Activated T-cell treated with anti-CD3 and anti-CD28 coated beads, Interleukin-2, amount 50 U/mL, for 48 hours (primary cell): Measurements from ENCODE around the gene EHD2.
"Not testable (repeated sequence)": the region's sequence is repeated elsewhere in the genome, so short reads cannot be mapped to it uniquely, and the experiment has no call there.

Experiments
- DNase-seq, 2 experiments: peaks; one replicate each; pipeline ENCODE4 v3.0.0-alpha.2; 2020

EHD2 gene, protein sequence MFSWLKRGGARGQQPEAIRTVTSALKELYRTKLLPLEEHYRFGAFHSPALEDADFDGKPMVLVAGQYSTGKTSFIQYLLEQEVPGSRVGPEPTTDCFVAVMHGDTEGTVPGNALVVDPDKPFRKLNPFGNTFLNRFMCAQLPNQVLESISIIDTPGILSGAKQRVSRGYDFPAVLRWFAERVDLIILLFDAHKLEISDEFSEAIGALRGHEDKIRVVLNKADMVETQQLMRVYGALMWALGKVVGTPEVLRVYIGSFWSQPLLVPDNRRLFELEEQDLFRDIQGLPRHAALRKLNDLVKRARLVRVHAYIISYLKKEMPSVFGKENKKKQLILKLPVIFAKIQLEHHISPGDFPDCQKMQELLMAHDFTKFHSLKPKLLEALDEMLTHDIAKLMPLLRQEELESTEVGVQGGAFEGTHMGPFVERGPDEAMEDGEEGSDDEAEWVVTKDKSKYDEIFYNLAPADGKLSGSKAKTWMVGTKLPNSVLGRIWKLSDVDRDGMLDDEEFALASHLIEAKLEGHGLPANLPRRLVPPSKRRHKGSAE

GRCh38 chr19:47713046-47714021, at the start of gene EHD2:
EHD2 (plus strand) TSS chr19:47713422; CDS start chr19:47716613, 3,191 bp downstream.
- peak; percentile 72 to 75 for DNase-seq

GRCh38 chr19:47663435-47663910, 49.7 kb upstream of the EHD2 start:
- DNase-seq, result no peak

DNA sequence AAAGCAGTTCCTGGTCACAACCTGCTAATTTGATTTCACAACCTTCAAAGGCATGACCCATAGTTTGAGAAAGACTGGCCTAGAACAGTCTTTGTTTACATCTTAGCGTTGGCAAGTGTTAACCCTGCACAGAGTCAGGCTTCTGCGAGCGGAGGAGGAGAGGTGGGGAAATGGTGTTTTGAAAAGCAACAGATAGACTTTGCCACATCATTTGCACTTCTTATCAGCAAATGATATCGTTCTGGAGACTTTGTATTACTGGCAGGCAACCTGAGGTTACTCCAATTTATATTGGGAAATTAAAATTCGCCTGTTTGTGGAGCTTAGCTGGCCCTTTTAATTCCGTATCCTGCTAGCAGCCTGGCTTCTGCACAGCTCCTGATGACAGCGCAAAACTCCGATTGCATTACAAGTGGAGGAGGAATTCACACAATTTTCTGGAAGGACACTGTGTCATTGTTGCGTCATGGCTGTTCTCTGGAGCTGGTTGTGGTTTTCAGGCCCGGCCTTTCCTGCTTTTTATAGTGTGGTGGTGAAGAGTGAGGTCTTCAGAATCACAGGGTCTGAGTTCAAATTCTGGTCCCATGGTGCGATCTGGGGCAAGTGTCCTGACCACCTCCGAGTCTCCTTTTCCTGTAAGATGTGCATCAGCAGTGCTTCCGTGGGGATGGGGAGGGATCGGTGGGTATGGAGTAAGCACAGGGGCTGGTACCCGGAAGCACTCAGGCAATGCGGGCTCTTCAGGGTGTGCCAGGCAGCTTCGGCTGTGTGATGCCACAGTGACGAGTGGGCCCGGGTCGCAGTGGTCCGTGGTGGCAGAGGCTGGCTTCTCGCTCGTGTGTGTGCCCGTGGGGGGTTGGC, 49.1 kb upstream of the EHD2 start:
- DNase-seq, result no peak

DNA sequence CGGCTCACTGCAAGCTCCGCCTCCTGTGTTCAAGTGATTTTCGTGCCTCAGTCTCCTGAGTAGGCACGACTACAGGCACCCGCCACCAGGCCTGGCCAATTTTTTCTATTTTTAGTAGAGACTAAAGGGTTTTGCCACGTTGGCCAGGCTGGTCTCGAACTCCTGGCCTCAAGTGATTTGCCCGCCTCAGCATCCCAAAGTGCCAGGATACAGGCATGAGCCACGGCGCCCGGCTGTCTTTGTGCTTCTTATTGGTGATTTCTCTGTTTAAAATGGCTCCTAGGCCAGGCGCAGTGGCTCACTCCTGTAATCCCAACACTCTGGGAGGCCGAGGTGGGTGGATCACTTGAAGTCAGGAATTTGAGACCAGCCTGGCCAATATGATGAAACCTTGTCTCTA, 44.7 kb upstream of the EHD2 start:
- not testable (repeated sequence) for DNase-seq

GRCh38 chr19:47670736-47671135, 42.5 kb upstream of the EHD2 start:
- DNase-seq, result no peak

- DNase-seq, result no peak
Observed at GRCh38 chr19:47671499-47671898, 41.7 kb upstream of the EHD2 start.

DNA sequence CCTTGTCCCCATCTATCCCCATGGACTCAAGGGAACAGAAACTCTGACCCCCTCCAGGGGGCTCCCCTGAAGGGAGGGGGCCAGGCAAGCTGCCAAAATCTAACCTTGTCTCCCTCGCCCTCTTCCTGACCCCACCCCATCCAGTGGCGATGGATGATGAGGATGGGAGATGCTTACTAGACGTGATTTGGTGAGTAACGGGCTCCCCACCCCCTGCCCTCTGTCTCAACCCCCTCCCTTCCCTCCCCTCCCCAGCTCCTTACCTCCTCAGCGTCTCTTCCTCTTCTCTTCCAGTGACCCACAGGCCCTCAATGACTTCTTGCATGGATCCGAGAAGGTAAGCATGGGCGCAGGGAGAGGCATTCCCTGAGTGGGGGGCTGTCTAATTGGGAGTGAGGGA, 39.8 kb upstream of the EHD2 start:
- DNase-seq, result no peak

DNA sequence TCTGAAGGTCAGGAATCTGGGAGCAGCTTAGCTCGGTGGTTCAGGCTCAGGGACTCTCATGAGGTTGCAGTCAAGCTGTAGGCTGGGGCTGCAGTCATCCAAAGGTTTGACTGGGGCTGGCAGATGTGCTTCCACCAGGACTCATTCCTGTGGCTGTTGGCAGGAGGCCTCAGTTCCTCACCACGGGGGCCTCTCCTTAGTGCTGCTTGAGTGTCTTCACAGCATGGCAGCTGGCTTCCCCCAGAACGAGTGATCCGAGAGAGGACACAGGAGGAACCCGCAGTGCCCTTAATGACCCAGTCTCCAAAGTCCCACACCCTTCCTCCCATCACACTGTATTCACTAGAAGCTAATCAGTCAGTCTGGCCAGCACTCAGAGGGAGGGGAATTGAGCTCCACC, 38.7 kb upstream of the EHD2 start:
- DNase-seq, result no peak

- DNase-seq, result no peak
Observed at GRCh38 chr19:47675271-47675670, 38.0 kb upstream of the EHD2 start.

DNA sequence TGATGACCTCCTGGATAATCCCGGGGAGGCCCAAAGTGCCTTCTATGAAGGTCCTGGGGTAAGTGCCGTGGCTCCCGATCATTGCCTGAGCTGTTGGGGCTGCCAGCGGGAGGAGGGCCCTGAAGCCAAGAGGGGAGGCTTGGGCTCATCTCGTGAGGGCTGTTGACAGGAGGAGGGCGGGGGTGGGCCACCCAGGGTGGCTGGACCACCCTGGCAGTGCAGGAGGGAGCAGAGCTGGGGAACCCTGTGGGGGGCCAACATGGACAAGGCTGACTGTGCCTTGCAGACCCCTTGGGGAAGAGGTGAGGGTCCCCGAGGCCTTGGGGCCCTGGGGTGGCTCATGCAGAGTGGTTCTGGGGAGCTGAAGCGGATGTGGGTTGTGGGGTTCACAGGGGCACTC, 37.4 kb upstream of the EHD2 start:
- DNase-seq, result no peak

DNA sequence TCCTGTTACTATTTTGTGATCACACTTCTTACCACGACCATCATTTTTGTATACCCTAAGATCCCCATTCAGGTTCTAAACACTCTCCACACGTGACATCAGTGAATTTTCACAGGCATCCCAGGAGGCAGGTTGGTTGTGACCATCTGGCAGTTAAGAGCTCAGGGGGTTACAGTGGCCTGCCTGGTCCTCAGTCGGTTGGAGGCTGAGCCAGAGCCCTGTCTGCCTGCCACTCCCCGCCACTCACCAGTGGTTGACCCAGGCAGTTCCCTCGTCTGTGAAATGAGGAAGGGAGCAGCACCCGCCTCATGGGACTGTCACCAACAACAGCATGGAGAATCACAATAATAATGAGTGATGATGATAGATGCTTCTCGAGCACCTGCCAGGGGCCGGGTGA, 36.4 kb upstream of the EHD2 start:
- no peak for DNase-seq

DNA sequence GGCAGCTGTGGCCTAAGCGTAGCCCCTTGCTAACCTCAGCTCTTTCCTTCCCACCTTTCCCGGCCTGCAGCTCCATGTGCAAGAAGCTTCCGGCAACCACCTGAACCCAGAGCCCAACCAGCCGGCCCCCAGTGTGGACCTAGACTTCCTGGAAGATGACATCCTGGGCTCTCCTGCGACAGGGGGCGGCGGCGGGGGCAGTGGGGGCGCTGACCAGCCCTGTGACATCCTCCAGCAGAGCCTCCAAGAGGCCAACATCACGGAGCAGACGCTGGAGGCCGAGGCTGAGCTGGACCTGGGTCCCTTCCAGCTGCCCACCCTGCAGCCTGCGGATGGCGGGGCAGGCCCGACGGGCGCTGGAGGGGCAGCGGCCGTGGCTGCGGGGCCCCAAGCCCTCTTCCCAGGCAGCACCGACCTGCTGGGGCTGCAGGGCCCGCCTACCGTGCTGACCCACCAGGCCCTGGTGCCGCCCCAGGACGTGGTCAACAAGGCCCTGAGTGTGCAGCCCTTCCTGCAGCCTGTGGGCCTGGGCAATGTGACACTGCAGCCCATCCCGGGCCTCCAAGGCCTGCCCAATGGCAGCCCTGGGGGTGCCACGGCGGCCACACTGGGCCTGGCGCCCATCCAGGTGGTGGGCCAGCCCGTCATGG, 33.8 kb upstream of the EHD2 start:
- DNase-seq, result no peak

- no peak for DNase-seq
Observed at GRCh38 chr19:47679922-47680857, 33.0 kb upstream of the EHD2 start.

- no peak for DNase-seq
Observed at GRCh38 chr19:47680858-47681332, 32.3 kb upstream of the EHD2 start.

DNA sequence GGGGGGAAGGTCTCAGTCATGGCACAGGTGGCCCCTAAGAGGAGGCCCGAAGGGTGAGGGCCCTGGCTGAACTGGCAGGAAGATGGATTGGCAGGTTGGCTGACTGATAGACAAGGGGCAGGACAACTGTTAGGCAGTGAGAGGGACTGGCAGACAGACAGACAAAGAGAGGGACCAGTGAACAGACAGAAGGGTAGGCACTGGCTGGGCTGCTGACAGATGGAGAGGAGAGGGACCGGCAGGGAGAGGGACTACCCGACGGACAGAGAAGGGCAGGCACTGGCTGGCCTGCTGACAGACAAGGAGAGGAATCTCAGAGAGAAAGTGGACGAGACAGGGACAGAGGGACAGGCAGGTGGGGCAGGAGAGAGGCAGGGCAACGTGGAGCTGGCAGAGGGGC, 31.8 kb upstream of the EHD2 start:
- no peak for DNase-seq

DNA sequence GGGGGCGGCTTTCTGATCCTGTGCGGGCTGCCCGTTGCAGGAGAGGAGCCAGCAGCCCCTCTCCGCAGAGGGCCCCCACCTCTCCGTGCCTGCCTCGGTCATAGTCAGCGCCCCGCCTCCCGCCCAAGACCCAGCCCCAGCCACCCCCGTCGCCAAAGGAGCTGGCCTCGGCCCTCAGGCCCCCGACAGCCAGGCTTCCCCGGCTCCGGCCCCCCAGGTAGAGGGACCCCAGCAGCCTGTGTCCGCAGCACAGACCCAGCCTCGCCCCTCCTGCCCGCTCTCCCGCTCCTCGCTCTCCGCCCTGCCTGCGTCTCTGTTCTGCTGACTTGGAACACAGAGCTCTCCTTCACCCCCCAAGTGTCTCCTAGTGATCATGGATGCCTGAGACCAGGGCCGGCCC, 31.3 kb upstream of the EHD2 start:
- DNase-seq, result no peak

GRCh38 chr19:47682939-47683338, 30.3 kb upstream of the EHD2 start:
- DNase-seq, result no peak

DNA sequence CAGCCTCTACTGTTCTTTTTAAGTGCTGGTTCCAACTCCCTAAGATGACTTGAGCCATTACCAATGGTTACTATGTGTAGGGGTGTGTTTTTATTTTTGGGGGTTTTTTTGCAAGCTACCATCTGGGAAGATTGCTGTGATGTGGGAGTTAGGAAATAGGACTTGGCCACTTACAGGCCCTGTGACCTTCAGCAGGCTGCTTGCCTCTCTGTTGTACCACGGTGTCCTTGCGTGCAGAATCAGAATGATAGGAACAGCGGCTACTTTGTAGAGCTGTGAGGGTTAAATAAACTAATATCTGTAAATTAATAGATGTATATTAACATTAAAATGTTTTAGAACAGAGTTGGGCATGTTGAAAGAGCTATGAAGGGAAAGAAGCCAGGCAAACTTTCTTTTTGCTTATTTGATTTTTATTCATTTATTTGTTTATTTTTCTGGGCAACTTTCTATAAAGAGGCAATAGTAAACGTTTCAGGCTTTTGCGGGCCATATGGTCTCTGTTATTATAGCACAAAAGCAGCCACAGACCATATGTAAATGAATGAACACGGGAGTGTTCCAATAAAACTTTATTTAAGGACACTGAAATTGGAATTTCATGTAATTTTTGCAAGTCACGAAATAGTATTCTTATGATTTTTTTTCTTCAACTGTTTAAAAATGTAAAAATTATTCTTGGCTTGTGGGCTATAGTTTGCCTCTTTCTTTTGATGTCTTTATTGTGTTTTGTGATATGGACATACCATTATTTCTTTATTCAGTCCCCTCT, 26.4 kb upstream of the EHD2 start:
- DNase-seq, result no peak

DNA sequence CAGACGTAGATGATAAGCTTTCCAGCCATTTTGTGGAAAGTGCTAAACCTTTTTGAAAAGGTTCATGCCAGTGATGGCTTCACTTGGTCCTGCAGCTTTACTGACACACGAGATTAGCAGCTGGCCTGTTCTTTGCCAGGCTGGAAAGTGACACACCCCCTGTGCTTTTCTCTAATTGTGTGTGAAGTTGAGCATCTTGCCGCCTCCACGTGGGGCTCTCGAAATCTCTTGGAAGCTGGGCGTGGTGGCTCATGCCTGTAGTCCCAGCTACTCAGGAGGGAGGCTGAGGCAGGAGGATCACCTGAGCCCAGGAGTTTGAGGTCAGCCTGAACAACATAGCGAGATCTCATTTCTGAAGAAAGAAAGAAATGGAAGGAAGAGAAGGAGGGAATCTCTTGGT, 25.3 kb upstream of the EHD2 start:
- DNase-seq, result no peak

DNA sequence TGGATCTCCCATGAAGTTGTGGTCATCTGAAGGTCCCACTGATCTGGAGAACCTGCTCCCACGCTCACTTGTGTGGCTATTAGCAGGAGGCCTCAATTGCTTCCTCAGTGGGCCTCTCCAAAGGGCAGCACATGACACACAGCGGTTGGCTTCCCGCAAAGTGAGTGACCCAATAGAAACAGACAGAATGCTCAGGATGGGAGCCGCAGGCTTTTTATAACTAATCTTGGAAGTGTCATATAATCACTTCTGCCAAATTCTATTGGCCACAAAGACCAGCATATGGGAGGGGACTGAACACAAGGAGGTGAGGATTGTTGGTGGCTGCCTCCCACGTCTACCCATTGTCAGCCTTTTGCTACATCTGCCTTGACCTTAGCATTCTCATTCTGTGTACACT, 22.1 kb upstream of the EHD2 start:
- no peak for DNase-seq
